GM19025 (cell line): ENCODE data around the gene DHRS13.
"Not testable (repeated sequence)": the region's sequence is repeated elsewhere in the genome, so short reads cannot be mapped to it uniquely, and the experiment has no call there.

ENCODE experiments used
- ATAC-seq: cut with Tn5 transposase; IDR thresholded peaks from one replicate; pipeline ENCODE4 v1.9.1; 2021; ENCODE audit warnings: mild to moderate bottlenecking, low read depth, moderate library complexity; ENCODE audit not compliant: unreplicated experiment

Gene DHRS13

GRCh38 chr17:28906706-28907438, 4.0 kb upstream of the DHRS13 start:
- no peak for ATAC-seq

GRCh38 chr17:28906276-28906675, 3.4 kb upstream of the DHRS13 start:
- ATAC-seq, result no peak

GRCh38 chr17:28904800-28905199, 1.9 kb upstream of the DHRS13 start:
- ATAC-seq, result no peak

- ATAC-seq, result not testable (repeated sequence)
Observed at GRCh38 chr17:28903546-28903841, 615 bp upstream of the DHRS13 start.

- no peak for ATAC-seq
Observed at GRCh38 chr17:28901866-28902818, 737 bp downstream of the DHRS13 start.

GRCh38 chr17:28900986-28901726, 1.7 kb downstream of the DHRS13 start:
- ATAC-seq, result no peak

GRCh38 chr17:28899212-28899815, 3.6 kb downstream of the DHRS13 start:
- ATAC-seq, result no peak

GRCh38 chr17:28898527-28898955, 4.3 kb downstream of the DHRS13 start:
- no peak for ATAC-seq

- no peak for ATAC-seq
Observed at GRCh38 chr17:28897769-28898526, 4.9 kb downstream of the DHRS13 start.

- no peak for ATAC-seq
Observed at GRCh38 chr17:28896884-28897768, 5.8 kb downstream of the DHRS13 start, which contains the start of gene FLOT2. FLOT2 (minus strand) TSS chr17:28897733; CDS start chr17:28897574, 159 bp downstream.

- no peak for ATAC-seq
Observed at GRCh38 chr17:28896491-28896883, 6.4 kb downstream of the DHRS13 start.

GRCh38 chr17:28895794-28896447, 7.0 kb downstream of the DHRS13 start:
- ATAC-seq, result no peak

- not testable (repeated sequence) for ATAC-seq
Observed at GRCh38 chr17:28893248-28894183, 9.4 kb downstream of the DHRS13 start.

- ATAC-seq, result no peak
Observed at GRCh38 chr17:28892024-28892423, 10.9 kb downstream of the DHRS13 start.

- no peak for ATAC-seq
Observed at GRCh38 chr17:28891201-28891600, 11.7 kb downstream of the DHRS13 start.

GRCh38 chr17:28889996-28890395, 12.9 kb downstream of the DHRS13 start:
- ATAC-seq, result no peak

- no peak for ATAC-seq
Observed at GRCh38 chr17:28888832-28889231, 14.0 kb downstream of the DHRS13 start.
